Measurements from ENCODE around the gene LSAMP.

- TF ChIP-seq CTCF (IDR thresholded peaks at IDR 0.05) (no peak), POLR2AphosphoS5 (IDR thresholded peaks at IDR 0.05; ENCODE audit: low read depth, low read length) (no peak), REST (IDR thresholded peaks at IDR 0.05; ENCODE audit: insufficient read depth in 1 of 2, low read depth in 2 of 2, low read length in 1 of 2) (no peak)
Observed at GRCh38 chr3:116246406-116246980, 198.8 kb downstream of the LSAMP start.
